NCI-H526 treated with DMSO at 0.1 percent for 48 hours (cell line): Measurements from ENCODE around the gene FGD5.

Experiments used
- DNase-seq: peaks from one replicate; lab custom pipeline; 2025; lab: John Stamatoyannopoulos, UW

Gene FGD5

GRCh38 chr3:14980689-14981088 lies 161.9 kb downstream of the FGD5 start:
- DNase-seq: no peak
